NCI-H2227 treated with DMSO at 0.1 percent for 48 hours (cell line): ENCODE data around the gene ARHGEF12.
A peak's percentile ranks its signal among the peaks of the same experiment; 100 is the strongest.
"Not testable (repeated sequence)": the region's sequence is repeated elsewhere in the genome, so short reads cannot be mapped to it uniquely, and the experiment has no call there.

Experiments used
- DNase-seq: peaks from one replicate; lab custom pipeline; 2025; lab: John Stamatoyannopoulos, UW

Gene ARHGEF12

DNA sequence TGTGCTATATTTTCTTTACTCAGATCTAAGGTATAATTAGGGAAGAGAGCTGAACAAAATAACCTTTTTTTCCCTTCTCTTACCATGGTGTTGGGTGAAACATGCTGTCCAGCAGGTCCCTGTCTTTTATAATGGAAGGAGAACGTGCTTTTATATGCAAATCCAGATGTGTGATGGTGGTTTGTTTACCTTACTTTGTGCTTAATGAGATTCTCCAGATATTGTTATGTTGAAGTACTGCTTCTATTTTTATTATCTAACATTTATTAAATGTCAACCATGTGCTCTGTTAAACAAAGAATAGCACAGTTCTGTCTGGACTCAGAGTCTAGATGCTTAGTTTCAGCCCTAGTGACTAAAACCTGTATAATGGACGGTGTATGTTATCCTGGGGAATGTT is 165.2 kb downstream of the ARHGEF12 start:
- no peak for DNase-seq

DNA sequence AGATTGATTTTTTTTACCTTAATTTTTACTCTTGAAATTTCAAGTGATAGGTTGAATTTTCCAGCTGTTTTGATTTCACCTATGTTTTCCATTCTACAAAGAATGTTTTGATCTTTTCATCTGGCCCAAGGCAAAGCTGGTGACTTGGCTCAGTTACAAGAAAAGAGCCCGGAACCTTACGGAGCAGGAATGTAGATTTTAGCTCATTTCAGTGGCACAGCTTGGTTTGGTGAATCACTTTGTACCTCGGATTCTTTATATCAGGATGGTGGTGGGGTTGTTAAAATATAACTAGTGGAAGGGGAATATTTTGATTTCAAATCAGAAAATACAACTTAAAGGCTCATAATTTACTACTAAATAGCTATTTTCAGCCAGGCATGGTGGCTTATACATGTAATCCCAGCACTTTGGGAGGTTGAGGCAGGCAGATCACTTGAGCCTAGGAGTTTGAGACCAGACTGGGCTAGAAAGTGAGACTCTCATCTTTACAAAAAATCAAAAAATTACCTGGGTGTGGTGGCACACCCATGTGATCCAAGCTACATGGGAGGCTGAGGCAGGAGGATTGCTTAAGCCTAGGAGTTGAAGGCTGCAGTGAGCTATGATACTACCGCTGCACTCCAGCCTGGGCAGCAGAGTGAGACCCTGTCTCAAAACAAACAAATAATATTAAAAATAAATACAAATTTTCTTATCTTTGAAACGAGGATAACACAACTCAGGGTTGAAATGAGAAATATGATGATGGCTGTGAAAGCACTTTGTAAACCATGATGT is 166.0 kb downstream of the ARHGEF12 start:
- no peak for DNase-seq

- DNase-seq = not testable (repeated sequence)
Observed at GRCh38 chr11:120503529-120503928, 167.3 kb downstream of the ARHGEF12 start.

DNA sequence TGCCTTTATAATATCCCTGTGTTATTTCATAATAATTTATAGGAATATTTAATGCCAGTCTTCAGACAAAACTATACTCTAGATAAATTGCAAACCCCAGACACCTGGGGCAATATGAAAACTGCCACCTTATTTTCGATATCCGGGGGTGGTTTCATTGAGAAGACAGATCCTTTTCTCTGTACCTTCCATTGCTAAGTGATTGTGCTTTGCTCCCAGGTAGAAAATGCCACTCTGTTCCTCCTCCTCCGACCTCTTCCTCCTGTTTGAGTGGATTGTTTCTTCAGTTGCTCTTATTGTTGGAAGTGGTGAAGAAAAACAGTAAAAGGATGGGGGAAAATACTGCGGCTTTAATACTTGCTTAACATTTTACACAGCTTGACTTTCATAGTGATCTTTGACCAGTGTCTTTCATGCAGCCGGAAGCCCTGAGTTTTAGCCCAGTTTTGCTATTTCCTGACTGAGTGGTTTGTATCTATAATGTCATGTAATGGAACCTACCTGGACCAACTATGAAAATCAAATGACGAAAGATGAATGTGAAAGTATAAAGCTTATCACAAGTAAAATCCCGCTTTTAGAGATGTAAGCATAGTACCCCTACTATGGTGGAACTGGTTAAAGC is 169.7 kb downstream of the ARHGEF12 start:
- DNase-seq = no peak

DNA sequence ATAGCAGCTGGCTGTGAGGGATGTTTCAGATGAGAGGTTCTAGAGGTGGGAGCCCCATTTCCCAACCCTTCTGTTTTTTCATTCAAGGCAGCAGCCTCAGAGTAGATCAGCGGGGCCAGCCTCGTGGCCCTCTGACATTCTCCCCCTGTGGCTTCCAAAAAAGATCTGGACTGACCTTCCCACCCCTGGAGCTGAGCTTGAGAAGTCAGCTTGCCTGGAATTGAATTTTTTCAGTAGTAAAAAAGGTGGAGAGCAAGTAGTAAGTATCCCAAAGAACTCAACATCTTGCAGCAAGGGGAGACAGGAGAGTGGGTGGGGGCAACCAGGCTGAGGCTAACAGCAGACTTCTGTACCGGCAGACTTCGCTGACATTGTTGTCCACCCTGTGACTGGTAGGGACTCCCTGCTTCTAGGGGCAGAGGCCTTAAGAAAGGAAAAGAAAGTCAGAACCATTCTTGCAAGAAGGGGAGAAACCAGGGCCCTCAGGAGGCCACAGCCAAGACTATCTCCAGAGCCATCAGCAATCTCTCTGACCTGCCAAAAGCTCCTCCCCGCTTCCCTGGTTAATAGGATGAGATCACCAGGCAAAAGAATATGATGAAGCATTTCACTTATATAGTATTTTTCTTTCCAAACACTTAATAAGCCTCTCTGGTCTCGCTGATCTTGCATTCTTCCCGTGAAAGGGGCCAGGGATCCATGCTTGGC is 173.3 kb downstream of the ARHGEF12 start:
- DNase-seq = no peak

DNA sequence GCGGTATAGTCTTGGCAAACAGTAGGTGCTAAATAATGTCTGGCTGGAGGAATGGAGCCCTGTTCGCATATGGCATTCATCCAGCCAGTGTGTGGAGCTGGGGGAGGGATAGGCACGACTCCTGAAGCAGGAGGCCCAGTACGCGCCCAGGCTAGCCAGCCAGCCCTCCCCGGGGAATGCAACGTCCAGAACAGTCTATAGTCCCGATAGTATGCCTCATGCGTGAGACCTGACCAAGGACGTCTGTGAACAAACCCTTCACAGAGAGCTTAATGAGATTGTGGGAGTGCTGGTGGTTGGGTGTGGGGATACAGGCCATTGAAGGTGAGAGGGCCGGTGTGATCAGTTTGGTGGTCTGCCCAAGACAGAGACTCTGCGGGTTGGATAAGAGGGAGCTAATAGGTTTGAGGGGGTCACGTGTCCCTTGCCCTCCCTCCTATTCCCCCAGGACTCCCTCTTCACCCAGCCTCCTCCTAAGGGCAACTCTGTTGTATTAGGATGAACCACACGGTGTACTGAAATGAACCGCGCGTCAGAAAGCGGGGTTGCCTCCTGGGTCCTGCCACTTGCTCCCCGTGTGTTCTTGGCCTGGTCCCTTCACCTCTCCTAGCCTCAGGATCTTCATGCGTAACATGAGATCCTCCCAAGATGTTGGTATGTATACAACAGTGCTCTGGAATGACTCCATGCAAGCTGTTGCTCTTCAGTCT is 174.3 kb downstream of the ARHGEF12 start:
- no peak for DNase-seq

DNA sequence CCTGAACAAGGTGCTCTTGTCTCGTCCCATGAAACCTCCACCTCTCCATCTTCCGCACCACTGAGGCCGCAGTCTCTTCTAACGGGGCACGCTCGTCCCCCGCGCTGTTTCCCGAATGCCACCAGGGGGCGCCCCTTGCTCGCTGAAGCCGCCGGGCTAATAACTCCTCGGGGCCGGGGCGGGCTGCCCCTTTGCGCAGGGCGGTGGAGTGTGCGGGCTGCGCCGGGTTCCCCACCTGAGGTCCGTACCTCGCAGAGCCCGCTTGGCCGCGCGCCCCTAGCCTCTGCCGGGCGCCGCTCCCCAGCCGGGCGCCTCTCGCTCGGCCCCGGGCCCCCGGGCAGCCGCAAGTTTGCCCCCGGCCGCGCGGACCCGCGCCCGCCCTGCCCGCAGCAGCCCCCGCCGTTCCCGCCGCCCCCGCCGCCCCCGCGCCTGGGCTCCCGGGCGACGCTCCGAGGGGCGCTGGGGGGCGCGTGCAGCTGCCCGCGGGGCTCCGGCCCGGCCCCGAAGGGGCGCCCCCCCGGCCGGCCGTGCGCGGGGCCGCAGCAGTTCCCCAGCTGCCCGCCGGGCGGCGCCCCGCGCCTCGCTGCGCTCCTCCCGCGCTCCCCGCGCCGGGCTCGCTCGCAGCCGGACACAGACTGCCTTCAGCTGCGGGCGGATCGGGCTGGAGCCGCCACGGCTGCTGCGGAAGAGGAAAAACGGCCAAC is 175.1 kb downstream of the ARHGEF12 start, which contains the start of gene GRIK4:
TSS of gene GRIK4 (plus strand) at position 633 of the 704 bp plus-strand sequence. CDS start 148,571 bp downstream, outside the sequence.
- DNase-seq = peak; percentile 50

DNA sequence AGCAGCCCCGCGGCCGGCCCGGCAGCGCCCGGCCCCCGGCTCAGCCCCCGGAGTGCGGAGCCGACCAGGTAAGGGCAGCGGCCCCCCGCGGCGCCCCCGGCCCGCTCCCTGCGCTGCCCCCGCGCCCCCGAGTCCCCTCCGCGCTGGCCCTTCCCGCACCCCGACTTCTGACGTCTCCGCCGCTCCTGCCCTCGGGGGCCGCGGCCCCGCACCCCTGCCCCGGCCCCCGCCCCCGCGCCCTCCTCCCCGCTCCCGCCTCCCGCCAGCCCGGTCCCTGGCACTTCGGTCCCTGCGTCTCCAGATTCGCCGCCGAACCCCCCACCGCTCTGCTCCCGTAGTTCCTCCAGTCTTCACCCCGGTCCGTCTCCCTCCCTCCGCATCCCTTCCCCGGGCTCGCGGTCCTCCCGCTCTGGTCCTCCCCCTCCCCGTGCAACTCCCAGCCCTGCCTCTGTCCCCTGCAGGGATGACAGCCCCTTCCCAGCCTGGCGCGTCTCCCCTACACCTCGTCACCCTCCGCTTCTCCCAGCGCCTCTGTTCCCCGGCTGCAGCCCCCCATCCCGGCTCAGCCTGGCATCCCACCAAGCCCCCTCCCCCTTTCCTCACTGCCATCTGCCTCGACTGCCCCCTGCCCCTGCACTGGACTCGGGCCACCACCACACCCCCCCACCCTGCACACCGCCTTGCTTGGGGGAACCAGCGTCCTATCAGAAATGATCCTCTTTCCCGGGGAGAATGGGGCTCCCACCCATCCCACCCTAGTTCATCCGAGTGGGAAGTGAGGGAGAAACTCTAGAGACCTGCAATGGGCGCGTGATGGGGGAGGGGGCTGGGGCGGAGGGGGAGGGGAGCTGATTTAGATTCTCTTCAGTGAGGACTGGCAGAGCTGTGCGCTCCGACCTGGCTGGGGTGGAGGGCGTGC is 175.9 kb downstream of the ARHGEF12 start:
- DNase-seq = no peak

DNA sequence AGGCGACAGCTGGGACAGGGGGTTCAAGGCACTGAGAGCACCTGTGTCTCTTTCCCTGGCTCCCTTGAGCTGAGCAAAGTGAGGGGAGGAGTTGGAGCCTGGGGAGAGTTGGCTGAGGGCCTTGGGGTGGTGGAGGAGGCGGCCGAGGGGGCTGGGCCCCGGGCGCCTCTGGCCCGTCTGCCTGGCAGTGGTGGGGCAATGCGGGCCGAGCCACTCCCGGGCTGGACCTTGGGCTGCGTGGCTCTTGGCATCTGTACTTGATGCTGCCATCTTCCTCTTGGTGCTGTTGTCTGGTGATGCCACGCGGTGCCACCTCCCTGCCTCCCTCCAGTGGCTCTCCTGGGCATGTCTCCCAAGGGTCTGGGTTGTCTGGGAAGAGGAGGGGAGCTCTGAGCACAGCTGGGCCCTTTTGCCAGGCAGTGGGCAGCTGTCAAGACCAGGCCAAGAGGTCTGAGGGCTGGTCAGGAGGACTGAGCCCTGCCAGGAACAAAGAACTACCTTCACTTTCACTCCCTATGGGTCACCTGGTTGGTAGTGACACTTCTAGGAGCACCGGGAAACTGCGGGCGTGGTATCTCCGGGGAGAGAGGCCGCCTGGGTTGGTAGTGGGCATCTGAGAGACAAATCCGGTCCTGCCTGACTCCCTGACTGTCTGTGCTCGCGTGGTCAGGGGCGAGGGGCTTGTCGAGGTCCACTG is 176.7 kb downstream of the ARHGEF12 start:
- DNase-seq = no peak

- DNase-seq = no peak
Observed at GRCh38 chr11:120513436-120514315, 177.5 kb downstream of the ARHGEF12 start.

DNA sequence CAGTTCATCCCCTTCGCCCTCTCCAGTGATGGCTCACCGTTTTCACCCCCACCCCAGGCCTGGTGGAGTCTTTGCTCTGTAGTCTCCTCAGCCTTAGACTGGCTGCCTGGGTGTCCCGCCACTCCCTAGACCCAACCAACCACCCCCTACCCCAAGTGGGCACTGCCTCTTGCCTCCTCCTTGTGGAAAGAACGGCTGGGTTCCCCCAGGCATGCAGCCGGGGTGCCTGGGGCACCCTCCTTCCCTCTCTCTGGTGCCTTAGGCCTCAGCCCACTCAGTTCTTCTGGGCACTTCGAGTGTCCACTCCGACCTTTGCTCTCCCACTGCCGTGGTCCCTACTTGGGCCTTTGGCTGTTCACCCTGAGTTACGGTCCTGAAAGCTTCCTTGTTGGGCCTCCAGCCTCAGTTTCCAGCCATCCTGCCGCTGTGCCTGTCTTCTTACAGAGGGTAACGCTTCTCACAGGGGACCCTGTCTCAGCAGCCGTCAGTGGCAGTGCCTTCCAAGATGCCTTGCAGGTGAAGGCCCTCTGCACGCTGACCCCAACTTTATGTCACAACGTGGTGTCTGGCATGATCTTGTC is 178.4 kb downstream of the ARHGEF12 start:
- DNase-seq = no peak

- DNase-seq = no peak
Observed at GRCh38 chr11:120515186-120515723, 179.0 kb downstream of the ARHGEF12 start.

DNA sequence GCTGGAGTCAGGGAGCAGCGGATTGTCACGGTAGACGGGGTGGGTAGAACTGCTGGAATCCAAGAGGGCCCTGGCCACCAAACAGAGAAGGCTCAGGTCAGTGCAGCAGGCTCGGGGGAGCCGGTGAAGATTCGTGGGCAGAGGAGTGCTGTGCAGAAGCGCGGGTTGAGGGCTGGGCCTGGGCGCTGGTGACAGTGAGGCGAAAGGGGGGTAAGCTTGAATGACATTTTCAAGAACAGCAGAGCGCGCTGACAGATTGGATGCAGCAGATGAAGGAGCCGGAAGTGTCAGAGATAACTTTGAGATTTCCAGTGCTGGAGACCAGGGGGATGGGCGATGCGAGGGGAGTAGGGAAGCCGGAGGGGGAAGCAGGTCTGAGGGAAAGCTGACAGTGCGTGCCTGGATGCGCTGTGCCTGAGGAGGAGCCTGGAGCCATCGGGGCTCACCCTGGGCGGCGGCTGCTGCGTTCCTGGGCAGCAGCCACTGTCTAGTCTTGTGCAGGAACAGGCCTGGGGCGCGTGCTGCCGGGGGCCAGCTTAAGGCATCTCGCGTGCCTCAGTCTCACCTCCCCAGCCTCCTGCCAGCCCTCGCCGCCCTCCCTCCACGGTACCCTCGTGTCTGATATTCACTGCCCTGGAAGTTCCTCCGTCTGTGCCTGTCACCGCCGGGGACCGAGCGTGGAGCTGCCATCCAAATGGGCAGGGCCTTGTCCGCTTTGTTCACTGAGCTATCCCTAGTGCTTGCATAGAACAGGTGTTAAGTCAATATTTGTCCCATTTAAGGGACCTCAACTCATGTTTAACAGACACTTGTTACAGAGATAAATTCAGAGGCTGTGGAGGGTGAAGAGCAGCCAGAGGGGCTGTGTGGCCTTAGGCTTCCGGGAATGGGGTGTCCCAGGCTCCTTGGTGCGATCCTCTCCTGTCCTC is 180.5 kb downstream of the ARHGEF12 start:
- no peak for DNase-seq

- no peak for DNase-seq
Observed at GRCh38 chr11:120517390-120517761, 181.2 kb downstream of the ARHGEF12 start.

GRCh38 chr11:120517801-120518291 is 181.6 kb downstream of the ARHGEF12 start:
- no peak for DNase-seq

DNA sequence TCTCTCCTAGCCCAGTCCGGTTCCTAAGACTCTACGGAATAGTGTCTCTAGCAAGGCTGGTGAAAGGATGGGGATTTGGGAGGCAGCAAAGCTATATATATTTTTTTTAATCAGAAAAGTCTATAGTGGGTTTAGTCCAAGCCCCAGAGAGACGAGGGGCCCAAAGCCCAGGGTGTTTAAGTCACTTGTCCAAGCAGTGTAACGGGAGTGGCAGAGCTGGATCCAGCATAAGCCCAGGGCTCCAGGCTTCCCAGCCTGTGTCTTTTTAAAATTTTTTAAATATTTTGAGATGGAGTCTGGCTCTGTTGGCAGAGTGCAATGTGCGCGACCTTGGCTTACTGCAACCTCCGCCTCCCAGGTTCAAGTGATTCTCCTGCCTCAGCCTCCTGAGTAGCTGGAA is 182.1 kb downstream of the ARHGEF12 start:
- DNase-seq = no peak

DNA sequence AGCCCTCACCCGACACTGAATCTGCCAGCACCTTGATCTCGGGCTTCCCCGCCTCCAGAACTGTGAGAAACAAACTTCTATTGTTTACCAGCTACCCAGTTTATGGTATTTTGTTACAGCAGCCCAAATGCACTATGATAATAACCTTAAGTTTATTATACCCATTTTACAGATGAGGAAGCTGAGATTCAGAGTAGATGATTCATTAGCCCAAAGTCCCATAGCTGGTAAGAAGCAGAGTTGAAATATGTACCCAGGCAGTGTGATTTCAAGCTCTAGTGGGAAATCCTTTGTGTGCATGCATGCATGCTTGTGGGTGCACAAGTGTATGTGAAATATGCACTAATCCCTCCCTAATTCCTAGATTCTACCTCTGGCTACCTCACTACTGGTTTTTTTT is 183.3 kb downstream of the ARHGEF12 start:
- no peak for DNase-seq
